ENCODE measurements around the gene EDEM3. TPM values are rescaled to one million over a fixed set of nuclear protein-coding genes. Genes with fewer than 3 reads are reported as not detected.

Gene EDEM3, protein sequence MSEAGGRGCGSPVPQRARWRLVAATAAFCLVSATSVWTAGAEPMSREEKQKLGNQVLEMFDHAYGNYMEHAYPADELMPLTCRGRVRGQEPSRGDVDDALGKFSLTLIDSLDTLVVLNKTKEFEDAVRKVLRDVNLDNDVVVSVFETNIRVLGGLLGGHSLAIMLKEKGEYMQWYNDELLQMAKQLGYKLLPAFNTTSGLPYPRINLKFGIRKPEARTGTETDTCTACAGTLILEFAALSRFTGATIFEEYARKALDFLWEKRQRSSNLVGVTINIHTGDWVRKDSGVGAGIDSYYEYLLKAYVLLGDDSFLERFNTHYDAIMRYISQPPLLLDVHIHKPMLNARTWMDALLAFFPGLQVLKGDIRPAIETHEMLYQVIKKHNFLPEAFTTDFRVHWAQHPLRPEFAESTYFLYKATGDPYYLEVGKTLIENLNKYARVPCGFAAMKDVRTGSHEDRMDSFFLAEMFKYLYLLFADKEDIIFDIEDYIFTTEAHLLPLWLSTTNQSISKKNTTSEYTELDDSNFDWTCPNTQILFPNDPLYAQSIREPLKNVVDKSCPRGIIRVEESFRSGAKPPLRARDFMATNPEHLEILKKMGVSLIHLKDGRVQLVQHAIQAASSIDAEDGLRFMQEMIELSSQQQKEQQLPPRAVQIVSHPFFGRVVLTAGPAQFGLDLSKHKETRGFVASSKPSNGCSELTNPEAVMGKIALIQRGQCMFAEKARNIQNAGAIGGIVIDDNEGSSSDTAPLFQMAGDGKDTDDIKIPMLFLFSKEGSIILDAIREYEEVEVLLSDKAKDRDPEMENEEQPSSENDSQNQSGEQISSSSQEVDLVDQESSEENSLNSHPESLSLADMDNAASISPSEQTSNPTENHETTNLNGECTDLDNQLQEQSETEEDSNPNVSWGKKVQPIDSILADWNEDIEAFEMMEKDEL
- 21.6 and 27.2 TPM in 2 replicates for total RNA-seq (2014; rRNA removed; shearing (Covaris generic))

DNA sequence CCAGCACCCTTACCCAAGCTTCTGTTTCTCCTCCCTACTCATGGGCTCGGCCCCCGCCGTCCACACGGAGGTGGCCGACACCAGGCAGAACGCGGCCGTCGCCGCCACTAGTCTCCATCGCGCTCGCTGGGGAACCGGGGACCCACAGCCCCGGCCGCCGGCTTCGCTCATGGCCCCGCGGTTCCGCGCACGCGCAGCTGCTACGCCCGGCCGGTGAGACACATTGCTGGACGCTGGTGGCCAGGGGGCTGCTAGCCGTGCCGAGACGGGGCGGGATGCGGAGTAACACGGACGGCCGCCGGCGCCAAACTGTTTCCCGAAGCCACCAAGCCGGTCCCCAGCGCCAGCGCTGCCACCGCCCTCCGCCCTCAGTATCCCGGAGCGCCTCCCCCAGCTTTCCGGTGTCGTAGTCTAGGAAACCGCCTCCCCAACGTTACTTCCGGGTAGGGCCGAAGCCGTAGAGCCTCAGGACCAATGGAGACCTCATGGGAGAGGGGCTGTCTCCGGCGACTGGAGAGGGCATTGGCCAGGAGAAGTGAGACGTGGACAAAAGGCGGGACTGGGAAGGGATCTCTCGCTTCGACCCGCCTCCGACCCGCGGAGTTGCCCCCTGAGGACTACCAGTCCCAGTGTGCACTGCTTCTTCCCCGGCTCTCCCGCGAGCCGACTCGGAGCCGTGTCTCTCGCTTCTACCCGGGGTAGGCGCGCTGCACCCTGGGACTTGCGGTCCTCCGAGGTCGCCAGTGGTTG lies at the start of gene EDEM3:
EDEM3 (minus strand) TSS at position 383 of the 750 bp plus-strand sequence; CDS start at position 171, 212 bp downstream.
- peak; percentile 98 to 99 for DNase-seq (ENCODE audit: low read depth in 1 of 2, low spot score in 2 of 2)
- Histone ChIP-seq H3K27me3 (replicated peaks) (no peaks in the 10 kb centered on the region), H3K9me3 (replicated peaks) (no peaks in the 10 kb centered on the region), H3K36me3 (peaks cover 5% of the 10 kb centered on the region), H3K4me3 (peak within 1 kb of the TSS; percentile 80), H3K27ac (peak within 1 kb of the TSS; percentile 56), H3K4me1 (replicated peaks) (peaks cover 9% of the 10 kb centered on the region; the same call in 1 of the 2 replicates)

DNA sequence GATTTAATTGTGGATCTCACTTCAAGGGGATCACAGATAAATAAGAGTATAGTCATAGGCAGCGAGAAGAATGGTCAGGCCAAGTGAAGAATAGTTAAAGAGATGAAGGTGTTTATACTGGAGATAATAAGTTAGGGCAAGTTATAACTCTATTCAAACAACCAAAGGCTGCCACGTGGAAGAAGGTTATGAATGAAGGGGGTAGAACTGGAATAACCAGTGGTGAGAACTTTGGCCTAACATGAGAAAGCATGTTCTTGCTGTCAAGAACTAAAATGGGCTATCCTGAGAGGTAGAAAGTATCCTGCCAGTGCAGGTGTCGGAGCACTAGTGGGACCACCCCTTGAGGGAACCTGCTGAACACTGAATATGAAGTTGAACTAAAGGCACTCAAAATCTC lies 49.6 kb upstream of the EDEM3 start:
- DNase-seq (ENCODE audit: low read depth in 1 of 2, low spot score in 2 of 2): no peak
- Histone ChIP-seq H3K4me3 (no peak overlapping the region), H3K27me3 (replicated peaks) (no peaks in the 10 kb centered on the region), H3K9me3 (replicated peaks) (no peaks in the 10 kb centered on the region), H3K36me3 (peaks cover 15% of the 10 kb centered on the region; the same call in 1 of the 2 replicates), H3K27ac (no peak overlapping the region), H3K4me1 (replicated peaks) (no peaks in the 10 kb centered on the region)

DNA sequence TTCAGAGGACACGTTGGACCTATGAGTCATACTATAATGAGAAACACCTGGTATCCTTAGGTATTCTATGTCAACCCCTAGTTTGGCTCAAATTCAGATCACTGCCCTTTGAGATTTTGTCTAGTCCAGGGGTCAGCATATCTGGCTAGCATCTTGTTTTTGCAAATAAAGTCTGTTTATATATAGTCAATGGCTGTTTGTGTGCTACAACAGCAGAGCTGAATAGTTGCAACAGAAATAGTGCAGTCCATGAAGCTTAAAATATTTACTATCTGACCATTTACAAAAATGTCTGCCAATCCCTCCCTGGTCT lies 48.5 kb upstream of the EDEM3 start:
- Histone ChIP-seq H3K36me3 (peaks cover 15% of the 10 kb centered on the region), H3K4me3 (no peak overlapping the region), H3K27me3 (replicated peaks) (no peaks in the 10 kb centered on the region), H3K9me3 (replicated peaks) (no peaks in the 10 kb centered on the region), H3K27ac (no peak overlapping the region), H3K4me1 (replicated peaks) (no peaks in the 10 kb centered on the region)
- DNase-seq (ENCODE audit: low read depth in 1 of 2, low spot score in 2 of 2): no peak

DNA sequence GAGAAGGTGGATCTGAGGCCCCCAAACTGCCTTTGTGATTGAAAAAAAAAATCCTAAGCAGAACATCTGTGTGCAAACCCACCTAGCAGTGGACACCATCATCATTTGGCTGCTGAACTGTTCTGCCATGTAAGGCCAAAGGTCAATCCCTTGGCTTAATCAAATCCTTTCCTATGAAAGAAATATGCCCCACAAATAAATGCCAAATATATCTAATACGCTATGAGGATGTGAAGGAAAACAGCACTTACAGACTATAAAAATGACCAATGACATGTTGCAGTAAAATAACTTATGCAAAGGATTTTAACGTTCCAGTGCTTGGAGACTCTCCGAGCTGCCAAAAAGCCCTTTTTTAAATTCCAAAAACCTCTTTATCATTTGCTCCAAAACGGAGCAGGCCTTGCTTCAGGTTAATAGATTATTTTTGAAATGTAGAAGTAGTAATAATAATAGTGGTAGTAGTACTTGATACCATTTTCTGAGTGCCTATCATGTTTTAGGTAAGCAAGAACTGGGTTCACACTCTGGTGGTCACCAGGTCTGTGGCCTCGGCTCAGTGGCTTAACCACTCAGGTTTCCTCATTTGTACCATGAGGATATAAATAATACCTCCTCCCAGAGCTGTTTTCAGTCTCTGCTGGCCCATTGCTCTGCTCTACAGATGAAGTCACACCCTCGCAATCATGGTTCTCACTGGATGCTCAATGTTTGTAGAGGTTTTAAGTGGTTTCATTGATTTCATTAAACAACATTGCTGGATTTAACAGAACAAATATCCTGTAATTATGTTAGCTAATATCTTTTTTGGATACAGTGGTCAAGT lies 47.9 kb upstream of the EDEM3 start:
- Histone ChIP-seq H3K36me3 (peaks cover 18% of the 10 kb centered on the region), H3K27me3 (replicated peaks) (no peaks in the 10 kb centered on the region), H3K4me3 (no peak overlapping the region), H3K4me1 (replicated peaks) (no peaks in the 10 kb centered on the region), H3K9me3 (replicated peaks) (no peaks in the 10 kb centered on the region), H3K27ac (no peak overlapping the region)
- no peak for DNase-seq (ENCODE audit: low read depth in 1 of 2, low spot score in 2 of 2)

DNA sequence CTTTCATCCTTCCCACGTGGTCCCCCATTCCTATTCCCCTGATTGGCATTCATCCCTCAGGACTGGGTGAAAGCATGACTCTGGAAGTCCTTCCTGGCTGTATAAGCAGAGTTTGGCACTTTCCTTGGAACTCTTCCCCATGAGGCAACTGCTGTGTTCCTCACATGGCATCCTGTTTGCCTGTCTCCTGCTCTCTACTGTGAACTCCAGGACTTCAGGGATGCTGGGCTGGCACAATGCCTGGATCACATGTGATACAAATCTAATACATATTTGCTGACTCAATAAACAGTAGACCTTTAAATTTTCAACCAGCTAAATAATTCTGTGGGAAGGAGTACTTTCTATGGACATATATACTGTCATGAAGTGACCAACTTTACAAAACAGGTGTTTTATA lies 46.8 kb upstream of the EDEM3 start:
- H3K27ac ChIP-seq: no peak overlapping the region
- H3K36me3 ChIP-seq: peaks cover 19% of the 10 kb centered on the region
- H3K27me3 ChIP-seq (replicated peaks): no peaks in the 10 kb centered on the region
- H3K4me3 ChIP-seq: no peak overlapping the region
- no peaks in the 10 kb centered on the region for H3K9me3 ChIP-seq (replicated peaks)
- no peak for DNase-seq (ENCODE audit: low read depth in 1 of 2, low spot score in 2 of 2)
- H3K4me1 ChIP-seq (replicated peaks): no peaks in the 10 kb centered on the region

DNA sequence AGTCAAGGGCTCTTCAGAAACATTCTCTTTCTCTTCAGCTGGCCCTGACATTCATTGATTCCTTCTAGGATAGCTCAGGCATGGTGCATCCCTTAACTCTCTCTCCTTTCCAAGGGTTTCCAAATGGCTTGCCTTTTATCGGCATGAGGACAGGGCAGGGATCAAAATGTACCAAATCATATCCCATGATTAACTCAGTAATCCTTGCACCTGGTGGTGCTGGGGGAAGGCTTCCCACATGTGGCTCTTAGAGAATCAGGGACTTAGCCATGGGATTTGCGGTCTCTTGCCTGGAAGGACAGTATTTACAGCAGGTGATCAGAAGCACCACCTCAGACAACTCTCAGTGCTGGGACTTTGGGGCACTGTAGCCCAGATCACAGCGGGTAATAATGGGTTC lies 46.2 kb upstream of the EDEM3 start:
- H3K27me3 ChIP-seq (replicated peaks): no peaks in the 10 kb centered on the region
- H3K27ac ChIP-seq: no peak overlapping the region
- no peaks in the 10 kb centered on the region for H3K4me1 ChIP-seq (replicated peaks)
- no peak for DNase-seq (ENCODE audit: low read depth in 1 of 2, low spot score in 2 of 2)
- no peak overlapping the region for H3K4me3 ChIP-seq
- no peaks in the 10 kb centered on the region for H3K9me3 ChIP-seq (replicated peaks)
- H3K36me3 ChIP-seq: peaks cover 22% of the 10 kb centered on the region

DNA sequence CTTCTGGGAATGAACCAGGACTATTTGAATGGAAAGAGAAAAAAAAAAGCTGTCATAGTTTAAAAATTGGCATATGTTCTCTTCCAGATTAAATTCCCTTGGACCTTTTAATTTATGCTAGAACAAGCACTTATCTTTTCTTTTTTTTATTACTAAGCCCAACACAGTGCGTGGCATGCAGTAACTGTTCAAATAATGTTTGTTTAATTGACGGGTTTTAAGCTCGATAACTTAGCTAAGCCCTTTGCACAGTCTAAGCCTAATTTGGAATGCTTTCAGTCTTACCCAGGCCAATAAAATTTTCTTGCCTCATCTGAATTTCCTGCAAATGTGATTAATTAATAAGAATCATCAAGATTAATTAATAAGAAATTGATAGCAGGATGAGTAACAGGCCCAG lies 39.3 kb upstream of the EDEM3 start:
- DNase-seq (ENCODE audit: low read depth in 1 of 2, low spot score in 2 of 2): no peak
- Histone ChIP-seq H3K4me1 (replicated peaks) (peaks cover 19% of the 10 kb centered on the region), H3K36me3 (peaks cover 8% of the 10 kb centered on the region; the same call in 1 of the 2 replicates), H3K4me3 (no peak overlapping the region), H3K27me3 (replicated peaks) (no peaks in the 10 kb centered on the region), H3K27ac (no peak overlapping the region), H3K9me3 (replicated peaks) (no peaks in the 10 kb centered on the region)

DNA sequence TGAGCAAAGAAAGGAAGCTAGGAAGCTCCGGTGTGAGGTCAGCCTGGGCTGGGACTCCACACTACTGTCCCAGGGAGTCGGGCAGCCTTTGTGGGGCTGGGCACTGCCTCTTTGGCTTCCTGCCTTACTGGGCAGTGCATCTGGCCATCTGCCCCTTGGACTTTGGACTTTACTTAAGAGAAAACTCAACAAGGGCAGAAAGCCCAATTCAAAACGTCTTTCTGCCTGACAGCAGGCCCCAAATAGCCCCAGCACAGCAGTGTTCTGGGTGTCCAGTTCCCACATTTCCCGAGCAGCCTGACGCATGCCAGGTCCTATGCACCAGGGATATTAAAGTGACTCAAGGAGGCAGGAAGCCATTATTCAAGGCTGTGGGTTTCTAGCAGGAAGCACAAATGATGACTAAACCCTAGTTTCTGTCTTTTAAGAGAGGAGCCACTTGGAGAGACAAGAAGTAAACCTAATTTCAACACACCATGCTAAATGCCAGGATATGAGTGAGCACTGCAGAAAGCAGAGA lies 37.9 kb upstream of the EDEM3 start:
- H3K9me3 ChIP-seq (replicated peaks): no peaks in the 10 kb centered on the region
- DNase-seq (ENCODE audit: low read depth in 1 of 2, low spot score in 2 of 2): peak; percentile 75 to 80
- peaks cover 19% of the 10 kb centered on the region for H3K4me1 ChIP-seq (replicated peaks)
- no peaks in the 10 kb centered on the region for H3K27me3 ChIP-seq (replicated peaks)
- H3K4me3 ChIP-seq: no peak overlapping the region
- H3K27ac ChIP-seq: peak overlapping the region; percentile 61
- H3K36me3 ChIP-seq: peaks cover 4% of the 10 kb centered on the region; the same call in 1 of the 2 replicates

DNA sequence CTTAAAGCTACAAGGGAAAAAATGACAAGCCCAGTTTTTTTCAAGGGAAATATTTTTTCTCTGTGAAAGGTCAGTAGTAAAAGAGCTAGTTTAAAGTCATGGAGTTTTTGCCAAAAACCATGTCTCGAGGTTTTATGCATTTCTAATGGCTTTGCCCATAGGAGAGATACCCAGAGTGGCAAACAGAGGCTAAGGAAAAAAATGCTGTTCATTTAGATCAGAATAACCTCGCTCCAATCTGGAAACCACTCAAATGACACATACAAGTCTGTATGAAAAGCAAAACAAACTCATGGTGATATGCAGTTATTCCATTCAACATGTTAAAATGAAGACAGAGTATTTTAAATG lies 36.9 kb upstream of the EDEM3 start:
- peaks cover 4% of the 10 kb centered on the region; the same call in 1 of the 2 replicates for H3K36me3 ChIP-seq
- H3K4me1 ChIP-seq (replicated peaks): peaks cover 19% of the 10 kb centered on the region
- DNase-seq (ENCODE audit: low read depth in 1 of 2, low spot score in 2 of 2): no peak
- no peak overlapping the region; the same call in 1 of the 2 replicates for H3K27ac ChIP-seq
- no peaks in the 10 kb centered on the region for H3K9me3 ChIP-seq (replicated peaks)
- H3K4me3 ChIP-seq: no peak overlapping the region
- no peaks in the 10 kb centered on the region for H3K27me3 ChIP-seq (replicated peaks)

DNA sequence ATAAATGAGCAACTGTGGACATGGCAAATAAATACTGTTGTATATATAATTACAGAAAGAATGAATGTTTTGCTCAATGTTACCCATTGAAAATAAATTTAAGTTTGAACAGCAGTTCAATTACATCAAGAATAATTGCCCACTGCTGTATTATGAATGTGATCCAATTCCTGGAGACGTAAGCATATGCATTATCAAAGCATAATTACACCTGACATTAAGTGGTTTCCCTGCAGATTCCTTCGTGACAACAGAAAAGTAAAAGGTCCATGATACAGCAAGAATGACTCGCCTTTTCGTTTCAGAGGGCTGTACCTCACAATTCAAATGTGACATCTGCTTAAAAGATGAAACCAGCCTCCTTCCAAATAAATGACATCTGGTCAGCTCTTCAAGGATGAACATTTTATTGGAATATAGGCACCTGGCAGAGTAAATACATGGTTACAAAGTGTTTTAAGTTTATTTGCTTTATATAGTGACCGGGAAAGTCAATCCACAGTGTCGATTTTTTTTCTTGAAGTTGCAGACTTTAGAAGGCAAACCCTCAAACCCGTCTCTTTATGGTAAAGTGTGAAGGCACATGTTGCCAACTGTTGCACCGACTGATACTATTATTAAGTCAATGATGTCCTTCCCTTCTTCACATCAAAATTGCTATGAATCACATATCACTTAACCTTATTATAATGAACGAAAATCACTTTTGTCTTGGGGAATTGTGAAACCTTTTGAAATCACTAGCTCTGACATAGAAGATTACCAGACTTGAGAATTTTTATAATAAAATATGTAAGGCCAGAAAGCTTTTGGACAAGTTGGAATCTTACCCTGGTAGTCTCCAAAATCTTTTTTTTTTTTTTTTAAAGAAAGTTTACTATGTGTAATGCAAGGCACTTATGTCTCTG lies 36.2 kb upstream of the EDEM3 start:
- Histone ChIP-seq H3K4me1 (replicated peaks) (peaks cover 19% of the 10 kb centered on the region), H3K36me3 (no peaks in the 10 kb centered on the region), H3K27me3 (replicated peaks) (no peaks in the 10 kb centered on the region), H3K4me3 (no peak overlapping the region), H3K27ac (no peak overlapping the region), H3K9me3 (replicated peaks) (no peaks in the 10 kb centered on the region)
- DNase-seq (ENCODE audit: low read depth in 1 of 2, low spot score in 2 of 2): no peak

DNA sequence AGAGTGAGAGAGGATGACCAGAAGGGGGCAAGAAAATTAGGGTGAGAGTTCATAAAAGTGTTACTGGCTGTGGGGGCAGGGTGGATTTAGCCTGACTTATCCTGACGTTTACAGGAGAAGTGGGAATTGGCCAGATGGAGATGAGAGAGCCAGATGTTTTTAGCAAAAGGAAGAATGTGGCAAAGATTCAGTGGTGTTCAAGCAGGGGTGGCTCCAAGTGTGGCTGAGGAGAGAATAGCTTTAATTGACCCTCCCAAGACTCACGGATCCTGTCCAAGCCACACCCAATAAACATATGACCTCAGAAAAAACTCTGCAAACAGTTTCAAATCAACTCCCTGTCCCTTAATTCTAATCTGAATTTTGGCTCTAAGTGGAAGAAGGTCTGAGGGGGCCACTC lies 35.2 kb upstream of the EDEM3 start:
- H3K27me3 ChIP-seq (replicated peaks): no peaks in the 10 kb centered on the region
- H3K4me3 ChIP-seq: no peak overlapping the region
- H3K4me1 ChIP-seq (replicated peaks): peaks cover 19% of the 10 kb centered on the region
- no peak overlapping the region for H3K27ac ChIP-seq
- H3K9me3 ChIP-seq (replicated peaks): no peaks in the 10 kb centered on the region
- no peaks in the 10 kb centered on the region for H3K36me3 ChIP-seq
- no peak for DNase-seq (ENCODE audit: low read depth in 1 of 2, low spot score in 2 of 2)

DNA sequence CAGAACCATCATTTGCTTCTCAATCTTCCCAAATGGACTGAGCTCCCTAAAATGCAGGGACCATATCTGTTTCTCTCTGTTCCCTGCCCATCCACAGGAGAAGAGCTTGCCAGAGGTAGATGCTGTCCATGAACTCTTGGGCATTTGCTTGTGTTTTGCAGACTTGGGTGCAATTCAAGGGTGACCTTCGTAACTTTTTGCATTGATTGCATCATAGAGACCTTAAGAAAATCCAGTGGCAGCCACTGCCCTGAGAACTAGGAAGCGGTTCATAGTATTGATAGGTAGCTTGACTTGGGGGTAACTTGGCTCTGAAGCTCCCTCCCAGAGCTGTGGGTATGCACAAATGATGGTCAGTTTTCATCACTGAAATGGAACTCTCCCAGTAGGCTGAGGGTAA lies 34.3 kb upstream of the EDEM3 start:
- DNase-seq (ENCODE audit: low read depth in 1 of 2, low spot score in 2 of 2): no peak
- no peaks in the 10 kb centered on the region for H3K27me3 ChIP-seq (replicated peaks)
- H3K27ac ChIP-seq: no peak overlapping the region
- H3K4me3 ChIP-seq: no peak overlapping the region
- H3K36me3 ChIP-seq: no peaks in the 10 kb centered on the region
- peaks cover 19% of the 10 kb centered on the region for H3K4me1 ChIP-seq (replicated peaks)
- H3K9me3 ChIP-seq (replicated peaks): no peaks in the 10 kb centered on the region
